HG03103 (cell line): ENCODE results near the gene OR10W1.

Experiments
- ATAC-seq: cut with Tn5 transposase; IDR thresholded peaks from one replicate; pipeline ENCODE4 v1.9.1; 2021; ENCODE audit warnings: low read depth; ENCODE audit not compliant: unreplicated experiment

The OR10W1 gene

GRCh38 chr11:58268142-58268541 is at the start of gene OR10W1:
Gene OR10W1 (minus strand): TSS chr11:58268260. CDS start chr11:58267858, 402 bp downstream.
- no peak for ATAC-seq

- ATAC-seq = no peak
Observed at GRCh38 chr11:58316142-58316541, 48.1 kb upstream of the OR10W1 start.

- ATAC-seq = no peak
Observed at GRCh38 chr11:58301576-58301975, 33.5 kb upstream of the OR10W1 start.

- ATAC-seq = no peak
Observed at GRCh38 chr11:58292017-58292416, 24.0 kb upstream of the OR10W1 start.

GRCh38 chr11:58289266-58289665 is 21.2 kb upstream of the OR10W1 start:
- ATAC-seq = no peak

GRCh38 chr11:58286249-58286648 is 18.2 kb upstream of the OR10W1 start:
- ATAC-seq = no peak

- ATAC-seq = no peak
Observed at GRCh38 chr11:58285483-58286040, 17.5 kb upstream of the OR10W1 start.

GRCh38 chr11:58276151-58276550 is 8.1 kb upstream of the OR10W1 start:
- no peak for ATAC-seq

GRCh38 chr11:58275002-58275401 is 6.9 kb upstream of the OR10W1 start:
- no peak for ATAC-seq

GRCh38 chr11:58259983-58260382 is 8.1 kb downstream of the OR10W1 start:
- ATAC-seq = no peak

GRCh38 chr11:58254936-58255335 is 13.1 kb downstream of the OR10W1 start:
- ATAC-seq = no peak

GRCh38 chr11:58243954-58244353 is 24.1 kb downstream of the OR10W1 start:
- ATAC-seq = no peak

GRCh38 chr11:58227956-58228615 is 40.0 kb downstream of the OR10W1 start:
- no peak for ATAC-seq

GRCh38 chr11:58222721-58223120 is 45.3 kb downstream of the OR10W1 start:
- no peak for ATAC-seq
